Gastroesophageal sphincter (tissue), 3 donors: ENCODE measurements around the gene MBTPS1.

Experiments used
- CTCF ChIP-seq, 4 experiments: fragments of 200-600 bp in 2 of 4; fragments of 450-650 bp in 2 of 4; sonication (generic) in 1 of 4; IDR thresholded peaks; one replicate each; pipeline ENCODE4 v1.5.1; 2017 to 2019; ENCODE audit warnings: antibody characterized with exemption in 4 of 4, mild to moderate bottlenecking in 2 of 4, moderate library complexity in 2 of 4
- POLR2A ChIP-seq, 2 donors: fragments of 450-650 bp; IDR thresholded peaks; one replicate each; pipeline ENCODE4 v1.6.1; 2017; ENCODE audit warnings: antibody characterized with exemption in 2 of 2, mild to moderate bottlenecking in 2 of 2, moderate library complexity in 1 of 2
- POLR2AphosphoS5 ChIP-seq: sonication (generic); formaldehyde crosslinking; IDR thresholded peaks from one replicate; pipeline ENCODE4 v1.6.1; 2017; ENCODE audit warnings: antibody characterized with exemption

- TF ChIP-seq CTCF (IDR thresholded peaks at IDR 0.05) (no peak), POLR2A (IDR thresholded peaks at IDR 0.05) (no peak), POLR2AphosphoS5 (no peak)
Measured at GRCh38 chr16:84040226-84040822, 76.4 kb downstream of the MBTPS1 start.
